Measurements from ENCODE around the gene GRB10.
A peak's percentile ranks its signal among the peaks of the same experiment; 100 is the strongest.

The GRB10 gene

GRCh38 chr7:50782375-50783208, at the start of gene GRB10:
TSS of gene GRB10 (minus strand) at chr7:50782896. CDS start at chr7:50732322, 50,574 bp downstream.
- DNase-seq (ENCODE audit: low read depth) = no peak

GRCh38 chr7:50828801-50829200, 46.1 kb upstream of the GRB10 start:
- DNase-seq (ENCODE audit: low read depth) = no peak

- DNase-seq (ENCODE audit: low read depth) = no peak
These were observed 45.4 kb upstream of the GRB10 start for GRCh38 chr7:50828116-50828515.

- no peak for DNase-seq (ENCODE audit: low read depth)
These were observed 44.6 kb upstream of the GRB10 start for GRCh38 chr7:50827281-50827680.

GRCh38 chr7:50826371-50827172, 43.9 kb upstream of the GRB10 start:
- peak; percentile 20 for DNase-seq (ENCODE audit: low read depth)

- DNase-seq (ENCODE audit: low read depth) = no peak
These were observed 42.8 kb upstream of the GRB10 start for GRCh38 chr7:50825465-50825864.

GRCh38 chr7:50824882-50825281, 42.2 kb upstream of the GRB10 start:
- DNase-seq (ENCODE audit: low read depth) = no peak

GRCh38 chr7:50822706-50823105, 40.0 kb upstream of the GRB10 start:
- DNase-seq (ENCODE audit: low read depth) = no peak

- no peak for DNase-seq (ENCODE audit: low read depth)
These were observed 39.4 kb upstream of the GRB10 start for GRCh38 chr7:50822110-50822509.

- DNase-seq (ENCODE audit: low read depth) = no peak
These were observed 38.8 kb upstream of the GRB10 start for GRCh38 chr7:50821457-50822008.

- no peak for DNase-seq (ENCODE audit: low read depth)
These were observed 35.6 kb upstream of the GRB10 start for GRCh38 chr7:50818324-50818723.

GRCh38 chr7:50817561-50817960, 34.9 kb upstream of the GRB10 start:
- no peak for DNase-seq (ENCODE audit: low read depth)

- no peak for DNase-seq (ENCODE audit: low read depth)
These were observed 32.4 kb upstream of the GRB10 start for GRCh38 chr7:50815138-50815537.

- no peak for DNase-seq (ENCODE audit: low read depth)
These were observed 31.5 kb upstream of the GRB10 start for GRCh38 chr7:50814166-50814565.

- DNase-seq (ENCODE audit: low read depth) = peak; percentile 27
These were observed 30.3 kb upstream of the GRB10 start for GRCh38 chr7:50812841-50813475.

GRCh38 chr7:50812094-50812493, 29.4 kb upstream of the GRB10 start:
- no peak for DNase-seq (ENCODE audit: low read depth)

GRCh38 chr7:50808282-50808888, 25.7 kb upstream of the GRB10 start:
- no peak for DNase-seq (ENCODE audit: low read depth)

- DNase-seq (ENCODE audit: low read depth) = no peak
These were observed 24.5 kb upstream of the GRB10 start for GRCh38 chr7:50807026-50807730.

- DNase-seq (ENCODE audit: low read depth) = no peak
These were observed 23.4 kb upstream of the GRB10 start for GRCh38 chr7:50806143-50806542.

GRCh38 chr7:50805447-50806125, 22.9 kb upstream of the GRB10 start:
- no peak for DNase-seq (ENCODE audit: low read depth)

Data from fibroblast of the conjunctiva (primary cell).